Activated T-helper 2 cell treated with anti-CD3 and anti-CD28 coated beads, Interferon-gamma antibody, Interleukin-2, Interleukin-4, amounts not matched to agents 10 μg/mL and 5 μg/mL and 100 μg/mL, durations not matched to agents 14 hours and 24 hours and 36 hours (primary cell): Measurements from ENCODE around the gene HELQ. TPM values are rescaled to one million over a fixed set of nuclear protein-coding genes. Genes with fewer than 3 reads are reported as not detected.

Source experiments
- DNase-seq: peaks from one replicate; pipeline ENCODE4 v3.0.0; 2021; ENCODE audit warnings: low spot score
- H3K27ac Mint-ChIP-seq: one replicate; pipeline ENCODE4 v1.8.0; 2021; ENCODE audit warnings: mixed read lengths
- H3K27me3 Mint-ChIP-seq: one replicate; pipeline ENCODE4 v1.8.0; 2021; ENCODE audit warnings: low read depth, mixed read lengths
- H3K36me3 Mint-ChIP-seq: one replicate; pipeline ENCODE4 v1.8.0; 2021; ENCODE audit warnings: low read depth, mixed read lengths
- H3K4me1 Mint-ChIP-seq: one replicate; pipeline ENCODE4 v1.8.0; 2021; ENCODE audit warnings: low read depth, mixed read lengths
- H3K4me3 Mint-ChIP-seq: one replicate; pipeline ENCODE4 v1.8.0; 2021; ENCODE audit warnings: low read depth, mild to moderate bottlenecking, moderate library complexity, mixed read lengths
- H3K9me3 Mint-ChIP-seq: one replicate; pipeline ENCODE4 v1.8.0; 2021; ENCODE audit warnings: mixed read lengths
- intact Hi-C: fragments of 100-400 bp; cut with micrococcal nuclease; formaldehyde crosslinking; loops from one replicate; pipeline ENCODE4 v1.15.1; 2023
- total RNA-seq: library from RNA; stranded (reverse); gene quantifications from 2 replicates; pipeline ENCODE4 v1.2.3, GENCODE V29; 2022

Gene HELQ
- total RNA-seq, 1 donor from 2014 or later: 11.0 TPM

DNA sequence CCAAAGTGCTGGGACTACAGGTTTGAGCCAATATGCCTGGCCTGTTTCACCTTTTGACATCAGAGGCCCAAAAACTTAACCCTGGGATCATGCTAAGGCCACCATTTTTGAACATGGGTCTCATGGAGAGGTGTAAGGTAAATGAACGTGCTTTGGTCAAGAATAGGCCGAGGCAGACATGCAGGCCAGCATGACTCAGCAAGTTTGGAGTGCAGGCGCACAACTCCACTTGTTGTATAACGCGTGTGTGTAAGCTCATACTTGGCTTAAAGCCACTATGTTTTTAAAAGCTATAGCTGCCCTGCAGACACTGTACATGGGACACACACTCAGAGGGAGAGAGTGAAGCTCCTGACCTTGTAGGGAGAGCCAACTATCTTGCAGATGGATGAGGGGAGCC, 77.2 kb downstream of the HELQ start:
- Mint-ChIP-seq H3K36me3 (peaks cover 3% of the 10 kb centered on the region), H3K4me3 (no peak overlapping the region), H3K27me3 (peaks cover 2% of the 10 kb centered on the region), H3K4me1 (peaks cover 3% of the 10 kb centered on the region), H3K27ac (no peak overlapping the region), H3K9me3 (peaks cover 31% of the 10 kb centered on the region)
- no peak for DNase-seq
- intact Hi-C loops: no loop called here

DNA sequence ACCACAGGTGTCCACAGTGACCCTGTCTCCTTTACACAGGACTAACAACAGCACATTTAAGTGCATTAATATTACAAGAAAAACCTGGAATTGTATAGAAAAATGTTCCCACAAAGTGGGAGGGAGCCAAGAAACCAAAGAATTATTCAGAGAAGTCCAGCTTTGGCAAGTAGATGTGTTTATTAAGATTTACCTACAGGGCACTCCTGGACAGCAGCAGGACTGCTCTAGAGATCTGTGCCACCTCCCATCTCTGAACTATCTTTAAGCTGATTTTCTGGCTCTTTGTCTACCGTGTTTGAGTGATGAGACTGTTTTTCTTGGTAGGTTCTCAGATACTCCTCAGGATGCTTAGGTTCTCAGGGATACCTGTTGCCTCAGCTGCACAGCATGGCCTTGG, 82.7 kb downstream of the HELQ start:
- peaks cover 18% of the 10 kb centered on the region for H3K9me3 Mint-ChIP-seq
- DNase-seq: no peak
- H3K4me3 Mint-ChIP-seq: no peak overlapping the region
- H3K27me3 Mint-ChIP-seq: peaks cover 4% of the 10 kb centered on the region
- intact Hi-C loops: no loop called here
- no peak overlapping the region for H3K27ac Mint-ChIP-seq
- peaks cover 8% of the 10 kb centered on the region for H3K4me1 Mint-ChIP-seq
- peaks cover 3% of the 10 kb centered on the region for H3K36me3 Mint-ChIP-seq

DNA sequence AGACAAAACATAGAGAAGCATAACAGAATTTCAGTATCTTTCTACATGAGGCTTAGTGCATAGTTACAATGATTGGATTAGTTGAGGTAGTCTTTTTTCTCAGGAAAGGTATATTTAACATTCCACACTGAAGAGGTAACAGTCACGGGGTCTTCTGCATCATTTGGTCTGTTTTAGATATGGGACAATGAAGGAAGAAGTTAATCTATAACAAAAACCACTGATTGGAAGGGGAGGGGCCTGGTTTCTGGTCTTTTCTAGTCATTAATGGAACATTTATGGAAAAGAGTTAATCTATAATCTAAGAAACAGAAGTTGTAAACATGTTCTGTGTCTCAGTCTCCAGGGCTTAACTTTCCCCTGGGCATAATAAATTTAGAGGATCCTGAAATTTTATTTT, 83.7 kb downstream of the HELQ start:
- H3K27me3 Mint-ChIP-seq: peaks cover 4% of the 10 kb centered on the region
- peaks cover 8% of the 10 kb centered on the region for H3K9me3 Mint-ChIP-seq
- peaks cover 8% of the 10 kb centered on the region for H3K4me1 Mint-ChIP-seq
- DNase-seq: no peak
- intact Hi-C loops: no loop called here
- no peak overlapping the region for H3K4me3 Mint-ChIP-seq
- no peak overlapping the region for H3K27ac Mint-ChIP-seq
- peaks cover 3% of the 10 kb centered on the region for H3K36me3 Mint-ChIP-seq

DNA sequence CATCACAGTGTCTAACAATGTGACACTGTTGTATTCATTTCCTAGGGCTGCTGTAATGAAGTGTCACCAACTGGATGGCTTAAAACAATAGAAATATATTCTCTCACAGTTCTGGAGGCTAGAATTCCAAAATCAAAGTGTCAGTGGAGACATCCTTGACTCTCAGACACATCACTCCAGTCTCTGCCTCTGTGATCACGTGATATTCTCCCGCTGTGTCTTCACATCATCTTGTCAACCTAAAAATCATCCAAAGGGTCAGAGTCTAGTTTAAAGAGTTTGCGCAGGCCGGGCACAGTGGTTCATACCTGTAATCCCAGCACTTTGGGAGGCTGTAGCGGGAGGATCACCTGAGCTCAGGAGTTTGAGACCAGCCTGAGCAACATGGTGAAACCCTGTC, 84.4 kb downstream of the HELQ start:
- Mint-ChIP-seq H3K27ac (no peak overlapping the region), H3K9me3 (peaks cover 4% of the 10 kb centered on the region), H3K27me3 (peaks cover 9% of the 10 kb centered on the region), H3K4me1 (peaks cover 10% of the 10 kb centered on the region), H3K36me3 (peaks cover 1% of the 10 kb centered on the region), H3K4me3 (no peak overlapping the region)
- no peak for DNase-seq
- intact Hi-C loops: no loop called here

DNA sequence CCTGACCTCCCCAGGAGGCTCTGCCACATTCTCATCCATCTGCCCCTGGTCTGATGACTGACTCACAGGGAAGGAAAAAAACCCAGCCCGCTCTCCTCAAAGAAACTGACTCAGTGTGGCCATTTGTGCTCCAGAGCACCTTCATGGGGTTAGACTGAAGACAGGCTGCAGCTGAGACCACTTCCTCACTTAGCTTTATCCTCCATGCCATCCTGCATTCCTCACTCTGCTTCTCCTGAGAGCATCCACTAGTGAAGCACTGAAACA, 85.0 kb downstream of the HELQ start:
- no peaks in the 10 kb centered on the region for H3K9me3 Mint-ChIP-seq
- no peaks in the 10 kb centered on the region for H3K36me3 Mint-ChIP-seq
- H3K4me1 Mint-ChIP-seq: peaks cover 10% of the 10 kb centered on the region
- no peak for DNase-seq
- H3K4me3 Mint-ChIP-seq: no peak overlapping the region
- intact Hi-C loops: no loop called here
- H3K27ac Mint-ChIP-seq: no peak overlapping the region
- peaks cover 11% of the 10 kb centered on the region for H3K27me3 Mint-ChIP-seq

DNA sequence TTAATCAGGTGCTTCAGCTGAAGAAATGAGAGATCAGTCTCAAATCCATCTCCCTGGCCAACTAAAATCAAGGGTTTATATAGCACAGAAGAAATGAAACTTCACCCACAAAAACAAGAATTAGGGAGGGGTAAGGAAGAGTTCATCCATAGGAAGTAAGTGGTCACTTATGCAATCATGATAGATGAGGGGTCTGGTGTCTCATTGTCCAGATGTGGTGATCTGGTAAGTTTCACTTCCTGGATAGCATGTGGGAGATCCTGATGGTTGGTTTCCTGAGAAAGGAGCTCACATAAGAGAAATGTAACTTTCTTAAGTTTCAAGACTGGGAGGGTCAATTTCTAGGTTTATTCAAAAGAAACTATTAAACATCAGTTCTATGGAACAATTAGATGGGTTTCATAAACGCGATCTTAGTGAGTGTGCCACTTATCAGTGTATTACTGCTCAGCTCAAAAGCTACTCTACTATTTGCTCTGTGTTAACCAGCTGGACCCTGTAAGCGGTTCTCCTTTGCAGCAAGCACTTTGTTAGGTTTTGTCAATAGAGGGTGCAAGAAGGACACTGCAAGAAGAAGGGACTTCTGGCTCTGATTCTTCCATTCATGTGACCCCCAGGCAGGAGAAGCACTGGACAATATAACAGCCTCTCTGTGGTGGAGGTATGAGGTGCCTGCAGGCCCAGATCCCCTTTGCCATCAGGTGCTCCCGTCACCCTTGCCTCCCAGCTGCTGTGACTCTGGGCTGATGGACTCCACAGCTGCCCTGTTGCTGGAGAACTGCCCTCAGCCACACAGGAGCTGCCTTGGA, 85.6 kb downstream of the HELQ start:
- DNase-seq: no peak
- intact Hi-C loops: no loop called here
- Mint-ChIP-seq H3K36me3 (no peaks in the 10 kb centered on the region), H3K4me1 (peaks cover 10% of the 10 kb centered on the region), H3K4me3 (no peak overlapping the region), H3K9me3 (no peaks in the 10 kb centered on the region), H3K27ac (no peak overlapping the region), H3K27me3 (peaks cover 13% of the 10 kb centered on the region)

DNA sequence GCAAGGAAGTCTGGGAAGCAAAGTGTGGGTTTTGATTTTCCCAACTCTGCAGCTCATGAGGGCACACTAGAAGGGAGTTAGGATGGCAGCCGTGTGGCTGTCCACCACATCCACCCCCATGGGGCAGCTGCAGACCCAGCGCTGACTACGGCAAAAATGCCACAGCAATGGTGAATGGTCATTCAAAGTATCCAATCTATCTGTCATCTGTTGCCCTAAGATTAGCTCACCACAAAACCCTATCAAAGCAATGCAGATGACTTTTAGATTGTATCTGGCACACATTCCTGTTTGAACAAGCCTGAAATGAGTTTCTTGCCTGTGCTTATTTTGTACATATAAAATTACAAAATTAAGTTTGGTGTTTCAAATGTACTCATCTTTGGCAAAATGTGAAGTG, 91.3 kb downstream of the HELQ start:
- H3K27ac Mint-ChIP-seq: no peak overlapping the region
- no peaks in the 10 kb centered on the region for H3K9me3 Mint-ChIP-seq
- peaks cover 9% of the 10 kb centered on the region for H3K27me3 Mint-ChIP-seq
- no peak for DNase-seq
- H3K36me3 Mint-ChIP-seq: no peaks in the 10 kb centered on the region
- H3K4me3 Mint-ChIP-seq: no peak overlapping the region
- intact Hi-C loops: no loop called here
- peaks cover 7% of the 10 kb centered on the region for H3K4me1 Mint-ChIP-seq

DNA sequence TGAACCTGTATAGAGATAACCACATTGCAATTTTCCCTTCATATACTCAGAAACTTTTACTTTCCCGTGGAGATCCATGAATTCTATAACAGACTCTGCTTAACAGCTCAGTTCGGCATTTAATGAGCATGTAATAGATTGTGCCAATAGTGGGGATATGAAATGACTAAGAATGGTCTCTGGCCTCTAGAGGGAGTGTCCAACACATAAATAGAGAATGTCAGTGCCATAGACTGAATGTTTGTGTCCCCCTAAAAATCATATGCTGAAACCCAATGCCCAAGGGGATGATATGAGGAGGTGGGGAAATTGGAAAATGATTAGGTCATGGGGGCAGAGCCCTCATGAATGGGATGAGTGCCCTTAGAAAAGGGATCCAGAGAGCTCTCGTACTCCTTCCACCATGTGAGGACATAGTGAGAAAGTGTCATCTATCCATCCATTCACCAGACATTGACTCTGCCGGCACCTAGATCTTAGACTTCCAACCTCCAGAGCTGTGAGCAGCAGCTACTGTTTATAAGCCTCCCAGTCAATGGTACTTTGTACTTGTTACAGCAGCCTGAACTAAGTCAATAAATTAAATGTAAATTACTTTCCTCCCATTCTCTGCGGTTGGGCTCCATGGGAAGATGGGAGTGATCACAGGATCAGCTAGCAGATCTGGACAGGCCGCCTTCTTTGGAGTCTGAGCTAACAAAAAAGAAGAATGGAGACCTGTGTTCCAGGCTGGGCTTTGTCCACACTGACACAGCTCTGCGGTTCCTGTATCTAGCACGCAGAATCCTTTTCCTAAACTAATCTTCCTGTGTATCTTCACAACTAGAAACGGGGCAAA, 92.9 kb downstream of the HELQ start:
- Mint-ChIP-seq H3K4me1 (peaks cover 8% of the 10 kb centered on the region), H3K36me3 (no peaks in the 10 kb centered on the region), H3K27me3 (peaks cover 9% of the 10 kb centered on the region), H3K27ac (no peak overlapping the region), H3K4me3 (no peak overlapping the region), H3K9me3 (no peaks in the 10 kb centered on the region)
- DNase-seq: no peak
- intact Hi-C loops: loop anchor here (1.0 kb wide), 1 partner anchor 26 kb away; no protein-coding TSS in a partner anchor

DNA sequence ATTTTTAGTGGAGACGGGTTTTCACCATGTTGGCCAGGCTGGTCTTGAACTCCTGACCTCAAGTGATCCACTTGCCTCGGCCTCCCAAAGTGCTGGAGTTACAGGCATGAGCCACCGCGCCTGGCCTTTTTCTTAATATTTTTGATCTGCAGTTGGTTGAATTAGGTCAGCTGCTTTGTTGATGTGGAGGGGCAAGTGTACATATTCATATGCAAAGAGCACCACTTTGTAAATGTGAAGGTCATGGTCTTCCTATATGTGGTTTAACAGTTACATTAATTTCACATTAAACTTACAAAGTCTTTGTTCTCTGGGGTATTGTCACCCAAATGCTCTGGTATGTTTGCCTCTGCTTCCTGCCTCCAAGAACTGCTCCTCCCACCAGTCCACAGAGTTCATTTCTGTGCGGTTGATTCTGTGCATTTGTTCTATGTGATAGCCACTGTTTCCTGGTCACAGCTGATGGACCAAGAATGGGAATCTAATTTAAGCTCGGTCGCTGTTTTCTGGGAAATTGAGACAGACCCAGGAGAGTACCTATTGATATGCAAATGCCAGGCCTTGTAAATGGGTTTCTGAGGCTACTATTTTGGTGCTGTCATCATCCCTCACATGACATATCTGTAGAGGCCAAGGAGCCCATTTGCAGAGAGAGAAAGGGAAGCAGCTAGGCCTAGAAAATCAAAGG, 94.1 kb downstream of the HELQ start:
- Mint-ChIP-seq H3K36me3 (no peaks in the 10 kb centered on the region), H3K27me3 (peaks cover 8% of the 10 kb centered on the region), H3K4me1 (peaks cover 18% of the 10 kb centered on the region), H3K4me3 (no peak overlapping the region), H3K27ac (no peak overlapping the region), H3K9me3 (no peaks in the 10 kb centered on the region)
- no peak for DNase-seq
- intact Hi-C loops: loop anchor here (1.0 kb wide), 1 partner anchor 27 kb away; no protein-coding TSS in a partner anchor

DNA sequence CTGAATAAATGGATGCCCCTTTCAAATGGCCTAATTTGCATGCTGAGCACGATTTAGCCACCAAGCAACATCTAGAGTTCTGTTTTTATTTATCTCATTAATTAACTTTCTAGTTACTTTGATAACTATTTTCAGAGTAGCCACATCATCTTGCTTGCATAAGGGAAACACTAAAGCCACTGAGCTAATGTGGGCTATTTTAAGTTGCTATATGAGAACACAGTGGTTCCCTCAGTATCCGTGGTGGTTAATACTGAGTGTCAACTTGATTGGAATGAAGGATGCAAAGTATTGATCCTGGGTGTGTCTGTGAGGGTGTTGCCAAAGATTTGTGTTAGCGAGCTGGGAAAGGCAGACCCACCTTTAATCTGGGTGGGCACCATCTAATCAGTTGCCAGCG, 95.6 kb downstream of the HELQ start:
- intact Hi-C loops: no loop called here
- Mint-ChIP-seq H3K9me3 (no peaks in the 10 kb centered on the region), H3K4me1 (peaks cover 21% of the 10 kb centered on the region), H3K27ac (no peak overlapping the region), H3K4me3 (no peak overlapping the region), H3K36me3 (no peaks in the 10 kb centered on the region), H3K27me3 (no peaks in the 10 kb centered on the region)
- no peak for DNase-seq

DNA sequence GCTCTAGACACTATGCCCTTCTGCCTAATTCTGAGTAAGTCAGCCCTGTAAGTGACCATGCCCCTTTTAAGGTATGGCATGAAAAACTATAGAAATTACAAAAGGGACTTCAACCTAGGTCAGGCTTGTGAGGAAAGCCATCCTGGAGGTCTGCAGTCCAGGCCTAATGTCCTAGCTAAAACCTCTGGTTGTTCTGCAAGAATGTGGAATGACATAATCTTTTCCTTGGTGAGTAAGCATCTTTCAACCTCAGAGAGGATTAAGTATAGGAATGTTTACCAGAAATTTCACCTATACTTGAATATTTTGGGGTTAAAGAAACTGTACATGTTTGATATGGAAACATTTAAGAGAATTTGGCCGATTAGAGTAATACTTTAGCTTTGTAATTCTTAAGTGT, 97.2 kb downstream of the HELQ start:
- peaks cover 10% of the 10 kb centered on the region for H3K9me3 Mint-ChIP-seq
- H3K4me1 Mint-ChIP-seq: peaks cover 24% of the 10 kb centered on the region
- no peaks in the 10 kb centered on the region for H3K27me3 Mint-ChIP-seq
- no peak overlapping the region for H3K4me3 Mint-ChIP-seq
- no peak for DNase-seq
- H3K27ac Mint-ChIP-seq: no peak overlapping the region
- intact Hi-C loops: loop anchor here (5.0 to 10.0 kb wide), 2 partner anchors 246 to 284 kb away; partner anchors contain the start of gene PLAC8
- H3K36me3 Mint-ChIP-seq: peaks cover 9% of the 10 kb centered on the region
